NCI-H345 treated with DMSO at 0.1 percent for 48 hours (cell line): ENCODE data around the gene PLEKHG3.
"Not testable (repeated sequence)": the region's sequence is repeated elsewhere in the genome, so short reads cannot be mapped to it uniquely, and the experiment has no call there.

Experiments
- DNase-seq: peaks from one replicate; lab custom pipeline; 2025; ENCODE audit not compliant: unreplicated experiment; lab: John Stamatoyannopoulos, UW

Gene PLEKHG3

DNA sequence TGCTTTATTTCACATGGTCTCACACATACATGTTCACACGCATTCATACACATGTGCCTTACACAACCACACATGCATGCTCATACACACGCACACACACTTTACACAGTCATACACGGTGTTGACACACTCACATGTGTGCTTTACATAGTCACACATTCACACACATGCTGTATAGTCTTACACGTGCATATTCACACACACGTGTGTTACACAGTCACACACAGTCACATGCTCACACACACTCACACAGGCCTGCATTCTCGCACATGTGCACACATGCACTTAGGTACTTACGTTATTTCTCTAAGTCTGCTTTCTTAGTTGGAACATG is 18.0 kb upstream of the PLEKHG3 start:
- no peak for DNase-seq

DNA sequence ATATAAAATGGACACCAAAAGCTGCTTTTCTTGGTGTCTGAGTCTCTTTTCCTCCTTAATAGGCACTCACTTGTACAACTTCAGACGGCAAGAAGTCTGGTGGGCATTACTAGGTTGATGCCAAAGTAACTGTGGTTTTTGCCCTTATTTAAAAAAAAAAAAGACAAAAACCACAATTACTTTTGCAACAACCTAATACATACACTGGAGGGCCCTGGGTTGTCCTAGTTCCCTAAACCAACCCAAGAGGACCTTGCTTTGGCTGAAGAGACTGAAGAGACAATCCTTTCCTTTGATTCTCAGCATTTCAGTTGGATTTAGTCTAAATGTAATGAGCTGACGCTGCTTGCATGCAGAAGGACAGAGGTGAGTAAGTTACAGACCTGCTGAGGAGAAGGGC is 16.2 kb upstream of the PLEKHG3 start:
- no peak for DNase-seq

DNA sequence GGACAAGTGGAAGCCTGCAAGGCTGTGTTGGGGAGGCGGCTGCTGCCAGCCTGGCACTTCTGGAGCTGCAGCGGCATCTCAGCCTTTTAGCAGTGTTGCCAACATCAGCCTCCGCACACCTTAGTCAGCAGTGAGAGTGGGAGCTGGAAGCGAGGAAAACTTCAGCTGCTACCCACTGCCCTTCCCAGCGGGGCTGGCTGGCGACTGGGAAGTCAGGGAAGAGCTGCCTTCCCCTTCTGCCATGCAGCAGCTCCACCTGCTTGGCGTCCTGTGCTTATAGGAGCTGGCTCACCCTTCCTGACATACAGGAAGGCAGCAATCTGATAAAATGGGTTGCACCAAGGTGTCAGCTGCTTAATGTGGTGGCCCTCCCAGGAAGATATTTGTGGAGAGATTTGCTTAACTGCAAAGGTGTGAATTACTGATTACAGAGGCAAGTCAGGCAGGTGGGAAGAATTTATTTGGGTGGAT is 15.4 kb upstream of the PLEKHG3 start:
- DNase-seq: no peak

DNA sequence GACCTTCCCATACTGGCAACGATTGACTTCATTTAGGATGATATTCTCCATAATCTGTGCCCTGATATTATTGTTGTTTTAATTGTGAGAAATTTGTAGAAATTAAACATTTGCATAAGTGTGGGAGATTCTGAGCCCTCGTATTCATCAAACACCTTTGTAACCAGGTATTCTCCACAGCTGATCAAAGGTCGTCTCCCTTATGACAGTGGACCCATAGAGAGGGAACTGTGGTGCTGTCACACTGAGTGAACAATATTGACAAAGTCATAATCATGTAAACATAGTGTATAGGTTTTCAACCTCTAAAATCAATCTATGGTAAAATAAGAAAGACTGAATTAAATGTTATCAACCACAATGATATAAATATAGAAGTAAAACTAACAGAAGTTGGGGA is 14.9 kb upstream of the PLEKHG3 start:
- DNase-seq: no peak

DNA sequence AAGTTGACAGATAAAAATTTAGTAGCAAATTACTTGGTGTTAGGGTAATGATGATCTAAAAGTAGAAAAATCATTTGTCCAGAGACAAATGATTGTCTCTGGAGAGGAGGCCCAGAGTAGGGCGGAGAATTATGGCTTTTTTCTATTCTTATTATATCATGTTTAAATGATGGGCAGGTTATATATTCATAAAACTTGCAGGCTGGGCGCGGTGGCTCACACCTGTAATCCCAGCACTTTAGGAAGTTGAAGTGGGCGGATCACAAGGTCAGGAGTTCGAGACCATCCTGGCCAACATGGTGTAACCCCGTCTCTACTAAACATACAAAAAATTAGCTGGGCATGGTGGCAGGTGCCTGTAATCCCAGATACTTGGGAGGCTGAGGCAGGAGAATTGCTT is 13.6 kb upstream of the PLEKHG3 start:
- not testable (repeated sequence) for DNase-seq

DNA sequence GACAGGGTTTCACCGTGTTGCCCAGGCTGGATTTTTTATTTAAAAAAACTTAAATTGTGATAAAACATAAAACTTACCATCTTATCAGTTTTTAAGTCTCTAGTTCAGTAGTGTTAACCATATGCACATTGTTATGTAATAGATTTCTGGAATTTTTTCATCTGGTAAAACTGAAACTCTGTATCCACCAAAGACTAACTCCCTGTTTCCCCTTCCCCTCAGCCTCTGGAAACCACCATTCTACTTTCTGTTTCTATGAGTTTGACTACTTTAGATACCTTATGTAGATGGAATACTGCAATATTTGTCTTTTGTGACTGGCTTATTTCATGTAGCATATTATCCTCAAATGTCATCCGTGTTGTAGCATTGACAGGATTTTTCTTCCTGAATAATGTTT is 12.8 kb upstream of the PLEKHG3 start:
- DNase-seq: no peak

DNA sequence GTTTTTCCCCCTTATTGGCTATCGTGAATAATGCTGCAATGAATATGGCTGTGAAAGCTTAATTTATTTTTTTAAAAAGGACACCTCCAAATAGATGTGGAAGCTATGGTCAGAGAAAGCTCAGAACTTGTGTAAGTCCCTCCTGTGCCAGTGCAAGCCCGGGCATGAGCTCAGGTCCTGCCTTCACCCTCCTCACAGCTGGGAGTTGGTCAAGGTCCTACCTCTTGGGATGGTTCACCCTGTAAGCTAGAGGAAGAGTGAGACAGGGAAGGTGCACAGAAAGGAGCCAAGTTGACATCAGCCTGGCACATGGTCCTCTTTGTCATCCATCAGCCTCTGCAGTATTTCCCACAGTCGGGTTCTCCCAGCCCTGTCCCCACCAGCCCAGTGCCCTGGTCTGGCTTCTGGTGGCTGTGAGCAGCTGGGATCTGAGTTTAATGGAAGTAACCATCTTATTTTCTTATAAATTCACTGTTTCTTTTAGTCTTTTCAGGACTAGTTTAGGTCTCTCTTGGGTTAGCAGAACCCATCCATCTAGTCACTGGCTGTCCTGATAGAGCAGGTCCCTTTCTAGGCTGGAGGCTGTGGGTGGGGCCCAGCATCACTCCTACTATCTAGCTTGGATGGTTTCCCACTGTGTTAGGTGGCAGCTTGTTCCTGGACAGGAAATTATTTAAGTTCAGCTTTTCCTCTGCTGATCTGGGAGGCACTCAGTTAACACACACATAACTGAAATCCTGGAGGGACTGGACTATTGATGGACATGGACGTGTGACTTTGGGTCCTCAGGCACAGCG is 11.8 kb upstream of the PLEKHG3 start:
- DNase-seq: no peak

DNA sequence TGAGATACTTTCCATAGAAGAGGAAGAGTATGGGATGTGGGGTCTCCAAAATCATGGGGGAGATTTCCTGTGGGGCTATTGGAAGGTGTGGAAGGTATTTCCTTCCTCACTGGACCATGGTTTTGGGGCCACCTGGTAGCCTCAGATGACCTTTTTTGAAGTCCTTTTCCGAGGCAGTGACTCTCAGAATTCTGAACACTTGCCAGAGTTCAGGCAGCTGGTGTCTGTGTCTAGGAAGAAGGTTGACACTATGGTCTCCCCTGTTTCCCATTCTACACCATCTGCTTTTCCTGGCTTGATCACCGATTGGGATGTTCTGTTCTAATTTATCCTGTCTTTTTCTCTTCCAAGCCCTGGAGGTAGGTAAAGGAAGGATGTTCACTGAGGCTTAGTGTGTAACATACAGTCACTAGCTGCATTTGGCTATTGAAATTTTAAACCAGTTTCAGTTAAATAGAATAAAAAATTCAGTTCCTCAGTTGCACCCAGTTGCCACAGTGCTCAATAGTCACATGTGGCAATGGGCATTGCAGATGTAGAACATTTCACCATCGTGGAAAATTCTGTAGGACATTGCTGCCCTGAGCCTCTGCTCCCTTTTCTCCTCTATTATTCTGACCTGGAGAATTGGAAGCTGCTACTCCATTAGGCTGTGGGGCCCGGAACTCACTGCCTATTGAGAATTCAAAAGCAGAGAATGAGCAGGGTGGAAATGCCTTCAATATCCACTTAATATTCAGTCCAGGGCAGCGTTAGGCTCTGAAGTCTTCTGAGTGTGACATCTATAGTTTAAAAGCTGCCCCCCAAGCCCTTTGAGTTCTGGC is 11.0 kb upstream of the PLEKHG3 start:
- DNase-seq: no peak

DNA sequence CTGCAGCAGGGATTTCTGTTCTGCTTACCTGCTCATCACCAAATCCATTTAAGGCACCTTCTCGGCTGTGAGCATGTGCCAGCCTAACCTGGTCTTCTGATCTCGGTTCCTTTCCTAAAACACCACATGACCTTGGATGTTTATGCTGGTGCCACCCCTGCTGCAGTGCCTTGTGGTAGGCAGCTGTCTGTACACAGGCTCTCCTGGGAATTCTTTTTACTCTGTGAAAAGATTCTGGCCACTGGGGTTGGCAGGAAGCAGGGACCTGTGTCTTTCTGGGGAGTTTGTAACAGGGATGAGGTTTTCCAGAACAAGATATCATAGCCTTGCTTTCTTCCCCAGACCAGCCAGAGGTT is 10.4 kb upstream of the PLEKHG3 start:
- no peak for DNase-seq

DNA sequence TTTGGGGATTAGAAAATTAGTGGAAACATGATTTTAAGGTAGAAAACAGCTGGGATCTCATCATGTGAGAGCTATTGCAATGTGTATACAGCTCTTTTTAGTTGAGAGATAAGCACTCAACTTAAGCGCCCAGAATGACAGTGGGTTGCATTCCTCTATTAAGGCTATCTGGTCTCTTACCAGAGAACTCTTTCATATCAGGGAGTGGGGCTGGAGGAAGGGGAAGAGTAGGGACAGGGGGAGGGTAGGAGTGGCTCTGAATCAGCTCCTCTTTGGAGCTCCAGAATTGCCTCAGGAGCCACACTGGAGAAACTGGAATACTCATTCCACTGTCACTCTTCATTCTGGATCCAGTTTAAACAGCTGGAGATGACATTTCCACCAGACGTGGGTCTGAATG is 9.2 kb upstream of the PLEKHG3 start:
- no peak for DNase-seq

DNA sequence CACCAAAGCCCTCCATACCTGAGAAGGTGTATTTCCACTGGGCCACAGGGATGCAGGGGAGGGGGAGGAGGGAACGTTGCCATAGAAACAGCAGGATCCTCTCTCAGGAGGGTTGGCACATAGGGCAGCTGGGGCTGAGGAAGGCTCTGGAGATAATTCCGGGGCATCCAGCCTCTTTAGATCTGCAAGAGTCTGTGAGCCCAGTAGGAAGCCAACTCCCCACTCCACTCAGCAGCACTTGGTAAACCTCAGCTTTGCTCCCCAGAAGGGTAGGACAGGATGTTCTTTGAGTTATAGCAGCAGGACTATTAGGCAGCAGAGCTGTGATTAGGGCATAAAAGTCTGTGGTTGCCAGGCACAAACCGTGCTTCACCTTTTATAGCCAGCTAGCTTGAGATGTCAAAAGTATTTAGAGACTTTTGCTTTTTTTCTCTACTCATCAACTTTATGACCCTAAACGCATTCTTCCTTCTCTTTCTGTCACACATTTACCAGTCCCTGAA is 7.8 kb upstream of the PLEKHG3 start:
- no peak for DNase-seq

DNA sequence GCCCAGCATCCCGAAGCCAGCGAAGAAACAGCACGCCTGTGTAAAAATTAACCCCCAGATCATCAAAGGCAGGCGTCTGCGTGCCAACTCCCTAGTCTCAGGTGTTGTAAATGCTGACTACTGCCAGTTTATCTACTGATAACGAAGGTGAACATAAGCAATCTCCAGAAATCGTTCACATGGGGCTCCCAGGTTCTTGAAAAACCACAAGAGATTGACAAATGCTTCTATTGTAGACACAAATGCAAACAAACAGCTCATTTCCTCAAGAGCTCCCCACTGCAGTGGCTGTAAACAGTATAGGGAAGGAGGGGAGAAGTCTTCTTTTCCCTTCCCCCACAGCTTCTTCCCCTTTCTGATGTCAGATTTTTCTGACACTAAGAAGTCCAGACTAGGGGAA is 5.3 kb upstream of the PLEKHG3 start:
- DNase-seq: no peak

DNA sequence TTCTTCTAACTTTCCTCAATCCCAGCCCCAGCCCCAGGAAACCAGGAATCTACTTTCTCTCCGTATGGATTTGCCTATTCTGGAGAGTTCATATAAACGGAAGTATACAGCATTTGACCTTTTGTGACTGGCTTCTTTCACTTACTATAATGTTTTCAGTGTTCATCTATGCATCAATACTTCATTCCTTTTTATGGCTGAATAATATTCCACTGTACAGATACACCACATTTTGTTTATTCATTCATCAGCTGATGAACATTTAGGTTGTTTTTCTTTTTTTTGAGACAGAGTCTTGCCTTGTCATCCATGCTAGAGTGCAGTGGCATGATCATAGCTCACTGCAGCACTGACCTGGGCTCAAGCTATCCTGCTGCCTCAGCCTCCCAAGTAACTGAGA is 3.9 kb upstream of the PLEKHG3 start:
- no peak for DNase-seq

DNA sequence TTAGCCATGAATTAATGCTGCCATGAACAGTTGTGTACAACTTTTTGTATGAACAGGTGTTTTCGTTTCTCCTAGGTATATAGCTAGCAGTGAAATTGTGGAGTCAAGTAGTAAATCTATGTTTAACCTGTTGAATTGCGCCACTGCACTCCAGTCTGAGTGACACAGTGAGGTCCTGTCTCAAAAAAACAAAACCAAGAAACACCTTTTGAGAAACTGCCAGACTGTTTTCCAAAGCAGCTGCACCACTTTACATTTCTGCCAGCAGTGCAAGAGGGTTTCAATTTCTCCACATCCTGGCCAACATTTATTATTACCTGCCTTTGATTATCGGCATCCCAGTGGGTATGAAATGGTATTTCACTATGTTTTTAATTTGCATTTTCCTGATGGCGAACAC is 3.3 kb upstream of the PLEKHG3 start:
- no peak for DNase-seq

DNA sequence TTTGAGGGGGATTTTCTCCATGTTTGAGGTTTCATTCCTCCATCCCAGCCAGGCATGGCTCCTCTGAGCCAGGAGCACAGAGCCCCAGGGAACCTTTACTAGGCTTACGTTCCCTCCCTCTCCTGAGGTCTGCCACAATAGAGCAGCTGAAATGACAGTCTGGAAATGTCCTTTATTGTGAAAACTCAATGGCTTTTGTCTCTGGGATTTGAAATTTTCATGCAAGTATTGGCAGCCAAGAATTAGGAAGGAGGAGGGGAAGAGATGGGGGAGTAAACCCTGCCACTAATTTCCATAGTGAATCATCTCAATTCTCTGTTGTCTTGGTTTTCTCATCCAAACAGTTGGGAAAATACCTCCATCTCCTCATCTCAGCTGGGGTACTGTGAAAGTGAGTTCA is 2.6 kb upstream of the PLEKHG3 start:
- DNase-seq: peak; percentile 21

DNA sequence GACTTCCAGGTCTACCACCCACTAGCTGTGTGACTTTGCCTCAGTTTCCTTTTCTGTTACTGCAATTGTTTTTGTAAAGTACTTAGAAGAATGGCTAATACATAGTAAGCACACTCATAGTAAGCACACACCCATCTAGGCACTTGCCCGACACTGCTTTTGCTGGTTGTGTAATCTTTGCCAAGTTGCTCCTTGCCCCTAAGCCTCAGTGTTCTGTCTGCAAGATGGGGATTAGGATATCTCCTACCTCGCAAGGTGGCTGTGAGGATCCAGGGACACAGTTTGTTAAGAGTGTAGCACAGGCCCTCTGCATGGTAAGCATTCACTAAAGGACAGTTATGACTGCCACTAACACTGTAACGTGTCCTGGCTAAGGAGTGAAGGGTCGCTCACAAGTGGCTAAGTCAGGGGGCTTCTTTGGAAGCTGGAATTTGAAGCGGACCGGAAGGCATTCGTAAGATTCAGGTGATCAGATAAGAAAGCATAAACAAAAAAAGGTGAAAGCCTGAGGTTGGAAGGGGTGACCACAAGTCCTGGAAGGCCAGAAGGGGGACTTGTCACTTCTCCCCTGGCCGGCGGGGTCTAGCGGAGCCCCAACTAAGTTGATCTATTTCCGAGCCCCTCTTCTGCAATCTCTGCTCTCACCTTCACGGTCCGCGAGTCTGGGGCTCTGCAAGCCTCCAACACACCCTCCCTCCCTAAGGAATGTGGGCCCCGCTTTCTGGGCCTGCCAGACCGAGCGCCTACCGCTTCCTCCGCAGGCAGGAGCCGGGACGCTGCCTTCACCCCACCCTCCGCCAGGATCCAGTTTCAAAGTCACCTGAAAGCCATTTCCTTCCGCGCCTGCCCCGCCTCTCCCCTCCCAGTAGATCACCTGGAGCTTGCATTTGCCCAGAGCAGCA is 1.5 kb upstream of the PLEKHG3 start:
- DNase-seq: no peak

DNA sequence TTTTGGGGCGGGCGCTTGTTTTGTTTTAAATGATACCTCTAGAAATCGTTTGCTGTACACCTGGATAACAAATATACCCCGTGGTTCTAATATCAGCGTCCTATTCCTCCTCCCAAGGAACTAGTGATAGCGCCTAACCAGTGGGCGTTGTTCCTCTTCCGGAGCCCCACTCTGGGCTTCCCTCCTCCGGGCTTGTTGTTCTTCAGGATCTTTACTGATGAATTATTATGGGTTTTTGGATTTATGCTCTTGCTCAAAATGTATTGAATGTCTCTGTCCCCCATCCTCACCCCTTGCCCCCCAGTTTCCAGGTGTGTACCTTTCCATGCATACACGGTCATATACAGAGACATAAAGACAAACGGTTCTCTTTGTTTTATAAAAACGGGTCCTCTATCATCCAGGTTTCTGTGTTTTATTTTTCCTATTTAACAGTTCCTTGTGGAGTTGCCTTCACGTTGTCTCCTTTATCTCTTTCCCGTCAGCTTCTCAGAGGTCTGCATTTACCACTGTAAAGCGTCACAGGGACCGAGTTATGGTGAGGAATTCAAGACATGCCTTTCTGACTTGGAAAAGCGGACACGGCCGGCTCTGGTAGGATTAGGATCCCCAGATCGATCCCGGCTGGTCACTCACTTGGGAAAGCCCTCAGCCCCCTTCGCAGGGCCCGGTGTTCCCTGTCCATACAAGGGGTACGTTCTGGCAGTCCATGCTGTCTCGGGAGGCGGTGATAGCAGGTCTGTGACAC is 655 bp upstream of the PLEKHG3 start:
- no peak for DNase-seq

DNA sequence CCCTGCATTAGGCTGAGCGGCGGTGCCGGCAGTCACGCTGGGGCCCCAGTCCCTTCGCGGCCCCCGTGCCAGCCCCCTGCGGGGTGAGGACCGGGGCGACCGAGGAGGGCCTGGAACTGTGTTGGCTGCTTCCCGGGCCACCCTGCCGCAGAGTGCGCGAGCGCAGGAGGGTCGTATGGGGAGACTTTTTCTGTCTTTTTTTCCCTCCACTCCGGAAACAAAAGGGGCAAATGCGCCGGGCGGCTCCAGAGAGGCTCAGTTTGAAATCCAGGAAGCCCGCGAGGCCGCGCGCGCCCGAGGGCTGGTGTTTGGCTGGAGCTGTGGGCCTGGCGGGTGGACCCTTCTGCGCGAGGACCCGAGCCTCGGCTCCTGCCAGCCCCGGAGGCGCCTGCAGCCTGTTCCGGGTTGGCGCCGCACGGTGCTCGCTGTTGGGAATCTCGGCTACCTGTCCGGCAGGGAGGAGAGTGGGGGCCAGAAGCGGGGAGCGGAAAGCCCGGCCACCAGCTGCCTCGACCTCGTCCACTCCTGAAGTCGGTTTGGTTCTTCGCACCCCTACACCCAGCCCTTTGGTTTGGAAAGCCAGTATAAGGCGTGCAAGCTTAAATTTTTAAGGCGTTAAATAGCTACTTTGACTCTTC is 638 bp downstream of the PLEKHG3 start:
- no peak for DNase-seq

DNA sequence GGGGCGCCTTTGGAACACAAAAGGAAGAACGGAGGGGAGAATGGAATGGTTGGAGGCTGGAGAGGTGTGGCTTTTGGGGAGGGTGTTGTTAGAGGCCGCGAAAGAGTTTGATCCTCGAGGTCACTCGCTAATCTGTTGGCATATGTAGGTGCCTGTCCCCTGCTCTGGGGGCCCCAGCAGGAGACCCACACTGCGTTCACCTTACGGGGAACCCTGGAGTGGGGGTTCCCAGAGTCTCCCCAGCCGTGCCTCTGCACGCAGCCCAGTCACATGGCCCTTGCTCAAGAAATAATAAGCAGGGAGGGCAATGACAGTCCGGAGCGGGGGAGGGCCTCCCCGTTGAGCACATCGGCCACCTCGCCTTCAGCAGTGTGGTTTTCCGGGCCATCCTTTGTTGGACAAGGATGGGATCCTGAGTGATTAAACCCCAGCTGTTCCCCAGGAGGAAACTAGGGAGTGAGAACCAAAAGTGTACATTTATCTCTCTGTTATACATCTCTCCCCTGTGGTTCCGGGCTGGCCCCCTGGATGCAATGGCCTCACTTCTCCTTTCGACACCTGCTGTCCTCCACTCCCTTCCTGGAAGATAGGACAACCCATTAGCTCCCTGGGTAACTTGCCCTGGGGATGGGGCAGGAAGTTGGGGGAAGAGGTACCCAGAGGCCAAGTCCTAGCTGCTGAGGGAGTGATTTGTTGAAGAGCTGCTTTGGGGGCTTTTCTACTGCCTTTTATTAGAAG is 1.3 kb downstream of the PLEKHG3 start:
- no peak for DNase-seq
